Muscle layer of duodenum (tissue), 2 donors: ENCODE data around the gene GRXCR2.
"Not testable (repeated sequence)": the region's sequence is repeated elsewhere in the genome, so short reads cannot be mapped to it uniquely, and the experiment has no call there.

Source experiments
- H3K27ac ChIP-seq: one replicate; pipeline ENCODE4 v1.7.0; 2013; ENCODE audit warnings: mild to moderate bottlenecking, low read length
- H3K27me3 ChIP-seq: one replicate; pipeline ENCODE4 v1.7.0; 2013; ENCODE audit warnings: low read depth, mild to moderate bottlenecking, control low read depth, low read length
- H3K36me3 ChIP-seq, 2 donors: one replicate each; pipeline ENCODE4 v1.7.0; 2013; ENCODE audit warnings: low read length in 2 of 2, control low read depth in 1 of 2, mild to moderate bottlenecking in 1 of 2; ENCODE audit not compliant: insufficient read depth in 2 of 2, control insufficient read depth in 1 of 2
- H3K4me1 ChIP-seq, 2 donors: one replicate each; pipeline ENCODE4 v1.7.0; 2013; ENCODE audit warnings: low read length in 2 of 2, mild to moderate bottlenecking in 2 of 2, control low read depth in 1 of 2, moderate library complexity in 1 of 2; ENCODE audit not compliant: insufficient read depth in 2 of 2, control insufficient read depth in 1 of 2
- H3K4me3 ChIP-seq, 2 donors: one replicate each; pipeline ENCODE4 v1.7.0; 2013; ENCODE audit warnings: low read length in 2 of 2, low read depth in 1 of 2, mild to moderate bottlenecking in 1 of 2
- H3K9me3 ChIP-seq, 2 donors: one replicate each; pipeline ENCODE4 v1.7.0; 2013; ENCODE audit warnings: low read length in 2 of 2, control low read depth in 1 of 2, mild to moderate bottlenecking in 1 of 2; ENCODE audit not compliant: control insufficient read depth in 1 of 2
- donor health status: healthy.

GRXCR2 gene

GRCh38 chr5:145853781-145854376 is 18.9 kb downstream of the GRXCR2 start:
- no peaks in the 10 kb centered on the region for H3K36me3 ChIP-seq
- no peaks in the 10 kb centered on the region for H3K9me3 ChIP-seq
- H3K4me3 ChIP-seq: no peak overlapping the region
- H3K4me1 ChIP-seq: peaks cover 0 to 12% of the 10 kb centered on the region in 2 donors
- no peaks in the 10 kb centered on the region for H3K27me3 ChIP-seq
- no peak overlapping the region for H3K27ac ChIP-seq

- H3K27me3 ChIP-seq: no peaks in the 10 kb centered on the region
- no peaks in the 10 kb centered on the region for H3K9me3 ChIP-seq
- peaks cover 0 to 12% of the 10 kb centered on the region in 2 donors for H3K4me1 ChIP-seq
- H3K4me3 ChIP-seq: no peak overlapping the region
- H3K36me3 ChIP-seq: no peaks in the 10 kb centered on the region
- H3K27ac ChIP-seq: no peak overlapping the region
These were observed 19.8 kb downstream of the GRXCR2 start for GRCh38 chr5:145852990-145853389.

GRCh38 chr5:145848854-145849253 is 24.0 kb downstream of the GRXCR2 start:
- Histone ChIP-seq H3K27ac (no peak overlapping the region), H3K9me3 (no peaks in the 10 kb centered on the region), H3K27me3 (no peaks in the 10 kb centered on the region), H3K36me3 (no peaks in the 10 kb centered on the region), H3K4me3 (no peak overlapping the region), H3K4me1 (no peaks in the 10 kb centered on the region)

- Histone ChIP-seq H3K36me3 (no peaks in the 10 kb centered on the region), H3K27me3 (no peaks in the 10 kb centered on the region), H3K4me3 (no peak overlapping the region), H3K4me1 (no peaks in the 10 kb centered on the region), H3K9me3 (no peaks in the 10 kb centered on the region), H3K27ac (no peak overlapping the region)
These were observed 25.0 kb downstream of the GRXCR2 start for GRCh38 chr5:145847499-145848497.

GRCh38 chr5:145846081-145846480 is 26.7 kb downstream of the GRXCR2 start:
- Histone ChIP-seq H3K4me1 (no peaks in the 10 kb centered on the region), H3K27me3 (no peaks in the 10 kb centered on the region), H3K36me3 (no peaks in the 10 kb centered on the region), H3K4me3 (no peak overlapping the region), H3K27ac (no peak overlapping the region), H3K9me3 (no peaks in the 10 kb centered on the region)

GRCh38 chr5:145841299-145841698 is 31.5 kb downstream of the GRXCR2 start:
- H3K4me3 ChIP-seq: no peak overlapping the region
- no peaks in the 10 kb centered on the region for H3K9me3 ChIP-seq
- H3K4me1 ChIP-seq: no peaks in the 10 kb centered on the region
- H3K27me3 ChIP-seq: no peaks in the 10 kb centered on the region
- H3K27ac ChIP-seq: no peak overlapping the region
- no peaks in the 10 kb centered on the region for H3K36me3 ChIP-seq

- H3K36me3 ChIP-seq: no peaks in the 10 kb centered on the region
- no peaks in the 10 kb centered on the region for H3K4me1 ChIP-seq
- H3K27me3 ChIP-seq: no peaks in the 10 kb centered on the region
- no peaks in the 10 kb centered on the region for H3K9me3 ChIP-seq
- H3K4me3 ChIP-seq: no peak overlapping the region
- no peak overlapping the region for H3K27ac ChIP-seq
These were observed 32.2 kb downstream of the GRXCR2 start for GRCh38 chr5:145840458-145841132.

GRCh38 chr5:145838276-145838675 is 34.5 kb downstream of the GRXCR2 start:
- Histone ChIP-seq H3K9me3 (no peaks in the 10 kb centered on the region), H3K27me3 (no peaks in the 10 kb centered on the region), H3K36me3 (no peaks in the 10 kb centered on the region), H3K27ac (no peak overlapping the region), H3K4me1 (peaks cover 0 to 17% of the 10 kb centered on the region in 2 donors), H3K4me3 (no peak overlapping the region)

GRCh38 chr5:145836241-145836640 is 36.6 kb downstream of the GRXCR2 start:
- H3K27ac ChIP-seq, H3K27me3 ChIP-seq, H3K9me3 ChIP-seq, H3K36me3 ChIP-seq: not testable (repeated sequence)
- Histone ChIP-seq H3K4me3 (peak overlapping the region in 1 of 2 donors; percentile 79), H3K4me1 (peaks cover 0 to 17% of the 10 kb centered on the region in 2 donors)

- peaks cover 0 to 19% of the 10 kb centered on the region in 2 donors for H3K4me1 ChIP-seq
- H3K4me3 ChIP-seq: peak overlapping the region; percentile 79 to 92
- peak overlapping the region; percentile 80 for H3K27ac ChIP-seq
- H3K27me3 ChIP-seq: no peaks in the 10 kb centered on the region
- H3K36me3 ChIP-seq: no peaks in the 10 kb centered on the region
- H3K9me3 ChIP-seq: no peaks in the 10 kb centered on the region
These were observed 37.0 kb downstream of the GRXCR2 start for GRCh38 chr5:145835848-145836239.
